CD14-positive monocyte (primary cell): ENCODE data around the gene BCL2. TPM values are rescaled to one million over a fixed set of nuclear protein-coding genes. Genes with fewer than 3 reads are reported as not detected.

Experiments
- DNase-seq, 3 donors: peaks; one replicate each; pipeline ENCODE4 v3.0.0-alpha.2; 2011 to 2022
- H2AFZ ChIP-seq: 2 replicates; pipeline ENCODE4 v1.6.0; 2012; ENCODE audit warnings: mild to moderate bottlenecking, low read depth, low read length, inconsistent platforms; ENCODE audit not compliant: insufficient read depth, poor library complexity, severe bottlenecking
- H3K27ac ChIP-seq, 2 donors: 1 replicate in 1 of 2; 2 replicates in 1 of 2; pipeline ENCODE4 v1.5.1; 2012 to 2013; ENCODE audit warnings: low read length in 2 of 2, control low read depth in 1 of 2, inconsistent platforms in 1 of 2, low read depth in 1 of 2, mild to moderate bottlenecking in 1 of 2
- H3K27me3 ChIP-seq, 2 donors: one replicate each; pipeline versions ENCODE4 v1.6.0 to v1.6.1; 2011 to 2013; ENCODE audit warnings: low read length in 2 of 2; ENCODE audit not compliant: control insufficient read depth in 2 of 2, insufficient read depth in 2 of 2
- H3K36me3 ChIP-seq, 2 donors: replicated peaks in 1 of 2; 1 replicate in 1 of 2; 2 replicates in 1 of 2; pipeline versions ENCODE4 v1.5.1 to v1.6.1; 2012 to 2013; ENCODE audit warnings: low read length in 2 of 2, control low read depth in 1 of 2, inconsistent platforms in 1 of 2, mild to moderate bottlenecking in 1 of 2; ENCODE audit not compliant: insufficient read depth in 2 of 2, control insufficient read depth in 1 of 2
- H3K4me1 ChIP-seq, 2 donors: 1 replicate in 1 of 2; 2 replicates in 1 of 2; pipeline versions ENCODE4 v1.5.1 to v1.6.1; 2012 to 2013; ENCODE audit warnings: low read length in 2 of 2, control low read depth in 1 of 2, inconsistent platforms in 1 of 2, mild to moderate bottlenecking in 1 of 2, moderate library complexity in 1 of 2; ENCODE audit not compliant: insufficient read depth in 2 of 2, control insufficient read depth in 1 of 2
- H3K4me2 ChIP-seq: replicated peaks from 2 replicates; pipeline ENCODE3; 2012; ENCODE audit warnings: low read length, moderate library complexity, mild to moderate bottlenecking; ENCODE audit not compliant: poor library complexity, severe bottlenecking; ENCODE audit errors: extremely low read depth
- H3K4me3 ChIP-seq, 3 experiments: fragments of 200-600 bp in 1 of 3; sonication (generic) in 1 of 3; replicated peaks in 1 of 3; 1 replicate in 2 of 3; 2 replicates in 1 of 3; pipeline ENCODE4 v1.5.1; 2011 to 2013; ENCODE audit warnings: low read length in 3 of 3, mild to moderate bottlenecking in 3 of 3, control low read depth in 2 of 3, low read depth in 2 of 3, inconsistent platforms in 1 of 3, moderate library complexity in 1 of 3
- H3K79me2 ChIP-seq: 2 replicates; pipeline ENCODE4 v1.6.0; 2012; ENCODE audit warnings: mild to moderate bottlenecking, control low read depth, inconsistent platforms, low read length, moderate library complexity; ENCODE audit not compliant: insufficient read depth
- H3K9ac ChIP-seq: 2 replicates; pipeline ENCODE4 v1.6.0; 2017; ENCODE audit warnings: low read length, mild to moderate bottlenecking; ENCODE audit not compliant: insufficient read depth, poor library complexity, severe bottlenecking
- H3K9me3 ChIP-seq, 2 donors: replicated peaks in 1 of 2; 1 replicate in 1 of 2; 2 replicates in 1 of 2; pipeline versions ENCODE4 v1.5.1 to v1.6.1; 2012 to 2013; ENCODE audit warnings: low read length in 2 of 2, control low read depth in 1 of 2; ENCODE audit not compliant: control insufficient read depth in 1 of 2, insufficient read depth in 1 of 2
- H4K20me1 ChIP-seq: 2 replicates; pipeline ENCODE4 v1.6.0; 2012; ENCODE audit warnings: mild to moderate bottlenecking, low read length, control low read depth, moderate library complexity; ENCODE audit not compliant: insufficient read depth
- H3K27ac Mint-ChIP-seq, 7 donors: one replicate each; pipeline ENCODE4 v1.8.0; 2020; ENCODE audit warnings: mild to moderate bottlenecking in 7 of 7, mixed read lengths in 7 of 7, moderate library complexity in 6 of 7, inconsistent platforms in 2 of 7
- H3K27me3 Mint-ChIP-seq, 3 donors: one replicate each; pipeline ENCODE4 v1.8.0; 2021 to 2022; ENCODE audit warnings: low read depth in 3 of 3, mild to moderate bottlenecking in 3 of 3, mixed read lengths in 3 of 3, moderate library complexity in 3 of 3, inconsistent platforms in 1 of 3
- H3K36me3 Mint-ChIP-seq, 2 donors: one replicate each; pipeline ENCODE4 v1.8.0; 2020; ENCODE audit warnings: mixed read lengths in 2 of 2, inconsistent platforms in 1 of 2, mild to moderate bottlenecking in 1 of 2
- H3K4me1 Mint-ChIP-seq: one replicate; pipeline ENCODE4 v1.8.0; 2020; ENCODE audit warnings: mild to moderate bottlenecking, mixed read lengths
- H3K4me3 Mint-ChIP-seq, 2 donors: one replicate each; pipeline ENCODE4 v1.8.0; 2020; ENCODE audit warnings: mild to moderate bottlenecking in 2 of 2, mixed read lengths in 2 of 2, moderate library complexity in 1 of 2
- H3K9me3 Mint-ChIP-seq, 7 donors: one replicate each; pipeline ENCODE4 v1.8.0; 2020 to 2022; ENCODE audit warnings: mixed read lengths in 7 of 7, mild to moderate bottlenecking in 6 of 7, moderate library complexity in 6 of 7, inconsistent platforms in 2 of 7
- CTCF ChIP-seq: fragments of 200-600 bp; IDR thresholded peaks from one replicate; pipeline ENCODE4 v1.8.0; 2022; ENCODE audit warnings: antibody characterized with exemption, mild to moderate bottlenecking
- WGBS: methylation state at CpG from one replicate; pipeline ENCODE4 v1.1.5; 2013; ENCODE audit warnings: missing lambda C conversion rate; ENCODE audit not compliant: insufficient coverage; 5-methylcytosine and 5-hydroxymethylcytosine counted together
- intact Hi-C, 2 donors: fragments of 100-400 bp; cut with micrococcal nuclease; formaldehyde crosslinking; loops; one replicate each; pipeline versions ENCODE4 v1.15.0 to v1.15.1; 2023
- polyA plus RNA-seq, 3 donors: library from polyadenylated mRNA; depleted of rRNA in 1 of 3; unstranded in 2 of 3; stranded (reverse) in 1 of 3; fragments of 300-500 nt in 2 of 3; fragments of >200 nt in 1 of 3; fragmentation: Illumina TruSeq in 2 of 3; gene quantifications; 1 replicate in 2 of 3; 2 replicates in 1 of 3; pipeline ENCODE4 v1.2.3, GENCODE V29; 2012 to 2021

BCL2 gene
- polyA plus RNA-seq, 3 donors: 0.58 to 2.5 (median 1.1) TPM

GRCh38 chr18:63260380-63260754, 59.2 kb downstream of the BCL2 start:
- H3K9ac ChIP-seq: no peak overlapping the region
- no peaks in the 10 kb centered on the region for H4K20me1 ChIP-seq
- H3K4me2 ChIP-seq: no peak overlapping the region
- H3K27ac ChIP-seq: no peak overlapping the region
- H3K36me3 Mint-ChIP-seq: peaks cover 3 to 5% of the 10 kb centered on the region in 2 donors
- peaks cover 4 to 5% of the 10 kb centered on the region in 2 donors for H3K4me1 ChIP-seq
- TF ChIP-seq CTCF: no peak
- no peaks in the 10 kb centered on the region for H3K27me3 Mint-ChIP-seq
- no peak for DNase-seq
- H3K4me3 ChIP-seq: no peak overlapping the region
- no peak overlapping the region for H3K27ac Mint-ChIP-seq
- WGBS: 100% methylated on average over 3 of the region's 7 CpGs
- H3K9me3 Mint-ChIP-seq: no peaks in the 10 kb centered on the region
- no peaks in the 10 kb centered on the region for H3K9me3 ChIP-seq
- no peaks in the 10 kb centered on the region for H3K36me3 ChIP-seq
- H3K4me3 Mint-ChIP-seq: no peak overlapping the region
- peaks cover 21% of the 10 kb centered on the region for H3K79me2 ChIP-seq
- intact Hi-C loops: no loop called here
- H2AFZ ChIP-seq: no peak overlapping the region
- peaks cover 10% of the 10 kb centered on the region for H3K4me1 Mint-ChIP-seq
- no peaks in the 10 kb centered on the region for H3K27me3 ChIP-seq

- Histone ChIP-seq H3K4me2 (no peak overlapping the region), H4K20me1 (no peaks in the 10 kb centered on the region), H3K27me3 (no peaks in the 10 kb centered on the region), H3K9me3 (no peaks in the 10 kb centered on the region), H3K4me1 (peaks cover 10 to 11% of the 10 kb centered on the region in 2 donors), H3K79me2 (peaks cover 21% of the 10 kb centered on the region), H3K9ac (no peak overlapping the region), H3K27ac (no peak overlapping the region), H2AFZ (no peak overlapping the region), H3K4me3 (no peak overlapping the region), H3K36me3 (no peaks in the 10 kb centered on the region)
- Mint-ChIP-seq H3K27me3 (no peaks in the 10 kb centered on the region), H3K9me3 (no peaks in the 10 kb centered on the region), H3K4me1 (peaks cover 16% of the 10 kb centered on the region), H3K36me3 (peaks cover 3 to 5% of the 10 kb centered on the region in 2 donors), H3K4me3 (no peak overlapping the region), H3K27ac (no peak overlapping the region)
- no peak for TF ChIP-seq CTCF
- WGBS: 96% methylated on average over 3 of the region's 10 CpGs
- intact Hi-C loops: loop anchor here in 1 of 2 donors (5.0 kb wide), 1 partner anchor 58 kb away; the partner anchor contains the start of gene BCL2
- no peak for DNase-seq
These were observed 59.8 kb downstream of the BCL2 start for GRCh38 chr18:63259567-63260379.
